Activated CD8-positive, alpha-beta memory T cell treated with anti-CD3 and anti-CD28 coated beads for 36 hours (primary cell): ENCODE results near the gene GPATCH11. TPM values are rescaled to one million over a fixed set of nuclear protein-coding genes. Genes with fewer than 3 reads are reported as not detected.

Source experiments
- CTCF ChIA-PET: fragments of 350-600 bp; sonication (Branson Sonifier 250); formaldehyde crosslinking; loops from one replicate; lab custom pipeline; 2021; ENCODE audit warnings: antibody characterized with exemption; lab: Charles Lee
- POLR2A ChIA-PET: fragments of 350-600 bp; sonication (Branson Sonifier 250); formaldehyde crosslinking; loops from one replicate; lab custom pipeline; 2021; ENCODE audit warnings: antibody characterized with exemption; lab: Charles Lee
- total RNA-seq, 2 experiments: library from RNA; stranded (reverse); gene quantifications; one replicate each; pipeline ENCODE4 v1.2.3, GENCODE V29; 2021

Gene GPATCH11
- total RNA-seq, 2 experiments from 2014 or later: 16.3 to 17.4 TPM

DNA sequence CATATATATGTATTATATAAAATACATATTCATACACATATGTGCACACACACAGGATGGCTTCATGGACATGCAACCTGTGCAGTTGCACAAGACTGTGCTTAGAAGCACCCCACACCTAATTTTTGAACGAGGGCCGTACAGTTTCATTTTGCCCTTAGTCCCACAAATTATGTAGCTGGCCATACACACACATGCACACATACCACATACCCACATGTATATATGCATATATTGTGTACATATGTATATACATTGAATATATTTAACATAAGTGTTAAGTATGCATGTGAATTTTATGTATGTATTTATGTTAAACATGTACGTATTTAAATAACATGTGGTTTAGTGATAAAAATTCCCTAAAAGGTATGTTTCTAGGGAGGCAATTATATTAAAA is 18.3 kb downstream of the GPATCH11 start:
- POLR2A ChIA-PET: interaction anchor here (0.5 kb wide), 1 partner anchor 100 kb away, joined by 7 read pairs; no protein-coding TSS in a partner anchor
- CTCF ChIA-PET: no interaction called here

- CTCF ChIA-PET: no interaction called here
- POLR2A ChIA-PET: interaction anchor here (0.6 kb wide), 1 partner anchor 250 kb away, joined by 3 read pairs; no protein-coding TSS in a partner anchor
Measured at GRCh38 chr2:37104178-37104577, 19.9 kb downstream of the GPATCH11 start.

GRCh38 chr2:37105150-37105549 is 20.8 kb downstream of the GPATCH11 start:
- CTCF ChIA-PET: interaction anchor here (0.8 kb wide), 1 partner anchor 15 kb away, joined by 3 read pairs; no protein-coding TSS in a partner anchor
- POLR2A ChIA-PET: no interaction called here

- POLR2A ChIA-PET: no interaction called here
Measured at GRCh38 chr2:37109523-37109922, 25.2 kb downstream of the GPATCH11 start.

GRCh38 chr2:37110306-37111212 is 26.2 kb downstream of the GPATCH11 start:
- POLR2A ChIA-PET: no interaction called here
- CTCF ChIA-PET: no interaction called here

More at GRCh38 chr2:37109523-37109922, 25.2 kb downstream of the GPATCH11 start:
- CTCF ChIA-PET: no interaction called here

DNA sequence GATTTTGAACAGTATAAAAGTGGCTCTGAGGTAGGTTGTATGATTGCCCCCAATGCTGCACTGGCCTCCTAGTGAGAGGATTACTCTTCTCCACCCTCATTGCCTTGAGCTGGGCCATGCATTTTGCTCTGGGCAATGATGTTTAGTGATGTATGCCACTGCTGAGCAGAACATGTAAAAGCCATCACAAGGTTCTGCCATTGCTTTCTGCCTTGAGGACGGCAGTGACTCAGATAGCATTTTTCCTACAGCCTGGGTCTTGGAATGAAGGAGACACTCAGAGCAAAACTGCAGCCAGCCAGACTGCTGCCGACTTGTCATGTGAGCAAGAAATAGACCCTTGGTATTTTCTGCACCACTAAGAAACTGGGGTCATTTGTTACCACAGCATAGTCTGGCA is 27.6 kb downstream of the GPATCH11 start:
- CTCF ChIA-PET: interaction anchor here (0.7 kb wide), 1 partner anchor 141 kb away, joined by 3 read pairs; no protein-coding TSS in a partner anchor
- POLR2A ChIA-PET: no interaction called here

DNA sequence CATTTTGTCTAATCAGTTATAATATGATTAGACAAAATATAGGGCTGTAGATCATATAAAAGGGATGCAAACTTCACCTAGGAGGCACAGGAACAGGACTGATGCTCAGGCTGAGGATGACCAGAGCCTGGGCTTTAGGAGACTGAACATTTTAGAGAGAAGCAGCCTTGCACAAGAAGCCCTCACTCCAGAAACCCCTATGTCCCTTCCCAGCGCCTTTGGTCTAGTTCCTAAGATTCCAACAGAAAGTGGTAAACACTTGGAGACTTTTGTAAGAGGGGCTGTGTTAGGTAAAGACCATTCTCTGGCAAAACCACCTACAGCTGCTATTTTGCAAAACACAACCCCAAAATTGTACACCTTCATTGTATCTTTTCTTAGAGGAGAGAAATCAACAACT is 33.2 kb downstream of the GPATCH11 start:
- POLR2A ChIA-PET: no interaction called here
- CTCF ChIA-PET: no interaction called here

- ChIA-PET POLR2A (no interaction called here), CTCF (no interaction called here)
Measured at GRCh38 chr2:37119157-37119556, 34.8 kb downstream of the GPATCH11 start.

GRCh38 chr2:37125416-37125815 is 41.1 kb downstream of the GPATCH11 start:
- ChIA-PET POLR2A (no interaction called here), CTCF (no interaction called here)

DNA sequence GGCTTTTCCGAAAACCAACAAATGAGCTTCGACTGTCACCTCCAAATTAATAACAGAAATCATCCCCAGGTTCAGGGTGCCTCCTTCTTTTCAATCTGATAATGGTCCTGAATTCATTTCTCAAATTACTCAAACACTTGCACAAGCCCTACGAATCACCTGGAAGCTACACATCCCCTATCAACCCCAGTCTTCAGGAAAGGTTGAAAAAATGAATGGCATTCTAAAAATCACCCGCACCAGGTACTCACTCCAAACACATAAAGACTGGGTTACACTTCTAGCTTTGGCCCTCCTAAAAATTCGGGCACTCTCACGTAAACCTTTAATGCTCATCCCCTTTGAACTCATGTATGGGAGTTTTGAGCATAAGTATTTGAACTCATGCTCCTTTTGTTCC is 48.6 kb downstream of the GPATCH11 start:
- ChIA-PET CTCF (no interaction called here), POLR2A (no interaction called here)

- CTCF ChIA-PET: interaction anchor here (0.6 kb wide), 1 partner anchor 55 kb away, joined by 4 read pairs; no protein-coding TSS in a partner anchor
- POLR2A ChIA-PET: no interaction called here
Measured at GRCh38 chr2:37142546-37142945, 58.2 kb downstream of the GPATCH11 start.

GRCh38 chr2:37143974-37144373 is 59.7 kb downstream of the GPATCH11 start:
- ChIA-PET CTCF (interaction anchor here (1.1 kb wide), 1 partner anchor 25 kb away, joined by 5 read pairs; no protein-coding TSS in a partner anchor), POLR2A (no interaction called here)

DNA sequence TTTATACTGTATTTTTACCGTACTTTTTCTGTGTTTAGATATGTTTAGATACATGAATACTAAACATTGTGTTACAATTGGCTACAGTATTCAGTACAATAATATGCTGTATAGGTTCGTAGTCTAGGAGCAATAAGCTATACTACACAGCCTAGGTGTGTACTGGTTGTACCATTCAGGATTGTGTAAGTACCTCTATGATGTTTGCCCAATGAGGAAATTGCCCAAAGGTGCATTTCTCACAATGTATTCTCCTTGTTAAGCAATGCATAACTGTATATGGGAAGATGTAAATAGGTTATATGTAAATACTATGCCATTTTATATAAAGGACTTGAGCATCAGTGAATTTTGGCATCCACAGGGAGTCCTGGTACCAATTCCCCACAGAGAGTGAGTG is 61.7 kb downstream of the GPATCH11 start:
- ChIA-PET CTCF (no interaction called here), POLR2A (no interaction called here)

DNA sequence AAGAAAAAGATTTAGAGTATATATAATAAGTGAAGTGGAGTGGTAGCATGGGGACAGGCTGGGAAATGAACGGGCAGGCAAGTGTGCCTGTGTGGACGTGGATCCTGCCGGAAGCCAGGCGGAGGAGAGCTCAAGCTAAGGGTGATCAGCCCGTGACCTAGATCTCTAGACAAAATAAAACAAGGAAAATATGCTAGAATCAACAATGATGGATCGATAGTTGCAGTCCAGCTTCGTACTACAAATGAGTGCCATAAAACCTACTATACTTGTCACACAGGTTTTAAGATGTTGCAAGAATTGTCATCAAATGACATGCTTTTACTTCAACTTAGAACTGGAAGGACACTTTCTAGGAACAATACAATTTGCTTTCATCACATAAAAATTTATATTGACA is 64.0 kb downstream of the GPATCH11 start:
- POLR2A ChIA-PET: no interaction called here
- CTCF ChIA-PET: no interaction called here

Other genes with a start within 250 kb of the GPATCH11 start
- gene STRN, start 118.0 kb upstream of the GPATCH11 start, total RNA-seq: 10 to 100 TPM; 25.6 to 27.9 TPM
- gene HEATR5B, start 146 bp upstream of the GPATCH11 start, total RNA-seq: 10 to 100 TPM; 17.5 to 18.2 TPM
- 10 to 100 TPM; 37.4 to 38.4 TPM for gene EIF2AK2, start 72.5 kb downstream of the GPATCH11 start, total RNA-seq
- not detected for gene SULT6B1, start 104.2 kb downstream of the GPATCH11 start, total RNA-seq
- gene CEBPZOS, start 112.0 kb downstream of the GPATCH11 start, total RNA-seq: 10 to 100 TPM; 38.0 to 42.7 TPM
- gene CEBPZ, start 147.1 kb downstream of the GPATCH11 start, total RNA-seq: 100 to 1,000 TPM; 103 to 105 TPM
- 10 to 100 TPM; 20.7 to 20.8 TPM for gene NDUFAF7, start 147.1 kb downstream of the GPATCH11 start, total RNA-seq
- gene PRKD3, start 240.3 kb downstream of the GPATCH11 start, total RNA-seq: 10 to 100 TPM; 61.0 to 67.1 TPM